ENCODE measurements around the gene GATD1. TPM values are rescaled to one million over a fixed set of nuclear protein-coding genes. Genes with fewer than 3 reads are reported as not detected.
A peak's percentile ranks its signal among the peaks of the same experiment; 100 is the strongest.

Gene GATD1
- total RNA-seq, 1 experiment from 2014 or later = 43.6 TPM

DNA sequence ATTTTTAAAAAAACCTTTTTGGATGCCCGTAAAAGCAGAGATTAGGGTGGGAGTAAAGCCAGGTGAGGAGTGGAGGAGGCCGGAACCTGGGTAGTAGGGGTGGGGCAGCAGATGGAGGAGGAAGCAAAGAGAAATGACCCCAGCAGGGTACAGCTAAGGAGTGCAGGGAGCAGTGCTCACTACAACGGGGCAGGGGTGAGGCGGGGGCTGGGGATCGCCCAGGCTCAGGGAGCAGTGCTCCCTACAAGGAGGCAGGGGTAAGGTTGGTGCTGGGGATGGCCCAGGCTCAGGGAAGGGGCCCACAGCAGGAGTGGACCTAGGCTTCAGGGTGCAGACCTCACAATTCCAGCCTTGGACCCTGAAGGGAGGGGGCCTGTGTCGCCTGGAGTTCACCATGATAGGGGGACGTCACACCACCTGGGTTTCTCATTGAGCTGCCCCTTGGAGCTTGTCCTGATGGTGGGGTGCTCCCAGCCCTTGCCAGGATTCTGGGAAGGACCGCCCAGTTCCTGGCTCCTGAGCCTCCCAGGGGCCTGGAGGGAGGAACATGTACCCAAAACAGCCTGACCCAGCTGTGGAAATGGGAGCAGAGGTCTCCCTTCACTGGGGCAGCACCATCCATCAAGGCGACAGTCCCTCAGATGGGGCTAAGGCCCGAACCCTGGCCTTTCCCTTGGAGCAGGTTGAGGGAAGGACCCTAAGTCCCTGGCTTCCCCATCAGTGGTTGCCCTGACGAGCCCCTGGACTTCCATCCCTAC is 38.6 kb upstream of the GATD1 start:
- Histone ChIP-seq H3K4me3 (ENCODE audit: low read length) (no peak overlapping the region), H4K20me1 (ENCODE audit: insufficient read depth, low read depth, low read length) (peaks cover 31% of the 10 kb centered on the region), H3K79me2 (ENCODE audit: low read length) (peaks cover 18% of the 10 kb centered on the region), H3K9me2 (replicated peaks; ENCODE audit: insufficient read depth, low read length) (no peaks in the 10 kb centered on the region), H3K4me1 (ENCODE audit: low read length) (peaks cover 22% of the 10 kb centered on the region), H3K27ac (ENCODE audit: low read length) (no peak overlapping the region), H3K27me3 (ENCODE audit: low read length) (no peaks in the 10 kb centered on the region), H3K4me2 (ENCODE audit: low read depth, low read length, poor library complexity, severe bottlenecking) (no peak overlapping the region), H3K9me3 (ENCODE audit: low read length) (no peaks in the 10 kb centered on the region), H3K9ac (ENCODE audit: low read length) (no peak overlapping the region), H3K36me3 (ENCODE audit: insufficient read depth, low read length) (peaks cover 27% of the 10 kb centered on the region; the same call in 1 of the 2 replicates), H2AFZ (ENCODE audit: low read length) (no peak overlapping the region)
- no peak for DNase-seq

DNA sequence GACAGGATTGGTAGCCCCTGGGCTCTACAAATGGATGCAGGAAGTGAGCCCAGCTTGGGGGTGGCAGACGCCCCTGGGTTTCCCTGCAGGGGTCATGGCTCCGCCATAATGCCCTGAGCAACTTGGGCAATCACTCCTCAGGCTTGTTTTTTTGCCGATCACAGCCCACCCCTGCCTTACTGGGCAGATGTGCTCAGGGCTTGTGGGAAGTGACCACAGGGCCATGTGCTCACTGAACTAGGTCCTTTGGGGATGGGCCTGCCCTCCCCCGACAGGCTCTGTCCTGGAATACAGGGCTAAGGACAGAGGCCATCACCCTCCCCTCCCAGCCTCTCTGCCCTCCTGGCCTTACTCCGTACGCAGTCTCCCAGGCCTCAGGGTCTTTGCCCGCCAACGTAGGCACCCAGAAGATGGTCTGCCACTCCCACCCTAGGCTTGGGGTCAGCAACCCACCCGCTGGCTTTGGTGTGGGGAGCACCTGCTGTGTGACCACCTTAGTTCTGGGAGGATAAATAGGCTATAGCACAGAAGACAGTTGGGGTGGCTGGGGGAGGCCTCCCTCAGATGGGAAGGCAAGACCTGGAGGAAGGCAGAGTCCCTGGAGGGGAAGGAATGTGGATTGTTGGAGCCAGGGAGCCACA is 36.3 kb upstream of the GATD1 start:
- Histone ChIP-seq H3K9ac (ENCODE audit: low read length) (no peak overlapping the region), H3K4me3 (ENCODE audit: low read length) (no peak overlapping the region), H3K27me3 (ENCODE audit: low read length) (no peaks in the 10 kb centered on the region), H3K79me2 (ENCODE audit: low read length) (peaks cover 29% of the 10 kb centered on the region), H2AFZ (ENCODE audit: low read length) (no peak overlapping the region), H3K4me2 (ENCODE audit: low read depth, low read length, poor library complexity, severe bottlenecking) (no peak overlapping the region), H3K9me3 (ENCODE audit: low read length) (no peaks in the 10 kb centered on the region), H3K4me1 (ENCODE audit: low read length) (peaks cover 14% of the 10 kb centered on the region), H3K9me2 (replicated peaks; ENCODE audit: insufficient read depth, low read length) (no peaks in the 10 kb centered on the region), H3K36me3 (ENCODE audit: insufficient read depth, low read length) (peaks cover 31% of the 10 kb centered on the region; the same call in 1 of the 2 replicates), H3K27ac (ENCODE audit: low read length) (no peak overlapping the region), H4K20me1 (ENCODE audit: insufficient read depth, low read depth, low read length) (peaks cover 34% of the 10 kb centered on the region)
- DNase-seq = no peak

DNA sequence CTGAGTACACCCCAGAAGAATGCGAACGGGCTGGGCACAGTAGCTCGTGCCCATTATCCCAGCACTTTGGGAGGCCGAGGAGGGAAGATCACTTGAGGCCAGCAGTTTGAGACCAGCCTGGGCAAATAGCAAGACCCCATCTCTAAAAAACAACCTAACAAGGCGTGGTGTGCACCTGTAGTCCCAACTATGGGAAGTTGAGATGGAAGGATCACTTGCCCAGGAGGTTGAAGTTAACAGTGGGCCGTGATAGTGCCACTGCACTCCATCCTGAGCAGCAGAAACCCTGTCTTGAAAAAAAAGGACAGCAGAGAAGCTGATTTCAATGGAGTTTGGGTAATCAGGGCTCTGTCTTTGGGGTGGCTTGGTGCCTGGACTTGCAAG is 35.8 kb upstream of the GATD1 start:
- DNase-seq = no peak
- Histone ChIP-seq H2AFZ (ENCODE audit: low read length) (no peak overlapping the region), H3K9ac (ENCODE audit: low read length) (no peak overlapping the region), H3K4me3 (ENCODE audit: low read length) (no peak overlapping the region), H3K27me3 (ENCODE audit: low read length) (no peaks in the 10 kb centered on the region), H3K9me3 (ENCODE audit: low read length) (no peaks in the 10 kb centered on the region), H3K4me1 (ENCODE audit: low read length) (peaks cover 19% of the 10 kb centered on the region), H3K79me2 (ENCODE audit: low read length) (peaks cover 34% of the 10 kb centered on the region), H3K9me2 (replicated peaks; ENCODE audit: insufficient read depth, low read length) (no peaks in the 10 kb centered on the region), H4K20me1 (ENCODE audit: insufficient read depth, low read depth, low read length) (peaks cover 34% of the 10 kb centered on the region), H3K27ac (ENCODE audit: low read length) (no peak overlapping the region), H3K36me3 (ENCODE audit: insufficient read depth, low read length) (peaks cover 31% of the 10 kb centered on the region; the same call in 1 of the 2 replicates), H3K4me2 (ENCODE audit: low read depth, low read length, poor library complexity, severe bottlenecking) (no peak overlapping the region)

DNA sequence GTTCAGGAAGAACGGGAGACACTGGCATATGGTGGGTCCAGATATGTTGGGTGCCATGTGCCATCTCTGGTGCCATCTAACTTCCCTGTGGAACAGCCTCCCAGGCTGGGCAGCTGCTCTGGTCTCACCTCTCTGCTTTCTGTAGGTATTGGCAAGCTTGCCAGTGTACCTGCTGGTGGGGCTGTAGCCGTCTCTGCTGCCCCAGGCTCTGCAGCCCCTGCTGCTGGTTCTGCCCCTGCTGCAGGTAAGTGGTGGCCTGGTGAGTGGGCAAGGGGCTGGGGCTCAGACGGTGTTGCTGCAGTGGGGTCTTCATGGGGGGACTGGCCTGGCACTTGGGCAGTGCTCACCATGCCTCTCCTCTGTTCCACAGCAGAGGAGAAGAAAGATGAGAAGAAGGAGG is 35.1 kb upstream of the GATD1 start:
- DNase-seq = no peak
- no peaks in the 10 kb centered on the region for H3K9me3 ChIP-seq (ENCODE audit: low read length)
- no peak overlapping the region for H3K4me2 ChIP-seq (ENCODE audit: low read depth, low read length, poor library complexity, severe bottlenecking)
- peaks cover 34% of the 10 kb centered on the region for H4K20me1 ChIP-seq (ENCODE audit: insufficient read depth, low read depth, low read length)
- H3K4me3 ChIP-seq (ENCODE audit: low read length) = no peak overlapping the region
- H2AFZ ChIP-seq (ENCODE audit: low read length) = no peak overlapping the region
- no peaks in the 10 kb centered on the region for H3K9me2 ChIP-seq (replicated peaks; ENCODE audit: insufficient read depth, low read length)
- H3K79me2 ChIP-seq (ENCODE audit: low read length) = peaks cover 40% of the 10 kb centered on the region
- peaks cover 31% of the 10 kb centered on the region; the same call in 1 of the 2 replicates for H3K36me3 ChIP-seq (ENCODE audit: insufficient read depth, low read length)
- H3K9ac ChIP-seq (ENCODE audit: low read length) = no peak overlapping the region
- no peak overlapping the region for H3K27ac ChIP-seq (ENCODE audit: low read length)
- H3K4me1 ChIP-seq (ENCODE audit: low read length) = peaks cover 24% of the 10 kb centered on the region
- H3K27me3 ChIP-seq (ENCODE audit: low read length) = no peaks in the 10 kb centered on the region

DNA sequence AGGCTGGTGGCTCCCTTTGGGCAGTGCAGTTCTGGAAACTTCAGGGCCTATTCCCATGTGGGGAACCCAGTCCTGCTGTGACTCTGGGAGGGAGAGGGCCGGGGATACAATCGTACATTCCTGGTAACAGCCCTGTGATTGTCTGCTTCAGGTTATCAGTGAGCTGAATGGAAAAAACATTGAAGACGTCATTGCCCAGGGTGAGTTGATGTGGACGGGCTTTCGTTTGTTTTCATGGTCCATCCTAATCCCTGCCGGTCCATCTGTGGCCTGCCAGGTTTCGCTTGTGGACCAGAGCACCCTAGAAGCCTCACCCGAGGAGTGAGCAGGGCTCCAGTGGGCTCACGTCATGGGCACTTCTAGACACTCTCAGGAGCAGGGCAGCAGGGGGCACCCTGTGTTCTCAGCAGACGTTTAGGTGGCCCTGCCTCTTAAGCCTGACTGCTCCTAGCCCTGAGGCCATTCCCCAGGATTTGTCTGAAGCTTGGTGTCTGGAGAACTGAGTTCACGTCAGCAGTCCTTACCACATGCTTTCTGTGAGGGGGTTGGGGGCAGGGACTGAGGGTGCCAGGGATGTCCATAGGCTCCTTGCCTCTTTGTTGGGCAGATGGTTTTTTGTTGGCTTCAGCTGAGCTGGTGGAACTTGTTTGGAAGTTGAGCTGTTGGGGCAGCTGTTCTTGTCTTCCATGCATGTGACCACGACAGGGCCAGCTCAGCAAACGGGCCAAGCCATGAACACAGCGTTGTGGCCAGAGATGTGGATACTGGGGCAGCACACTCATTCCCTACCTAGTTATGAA is 34.4 kb upstream of the GATD1 start:
- Histone ChIP-seq H3K27ac (ENCODE audit: low read length) (peak overlapping the region; percentile 75; the same call in 1 of the 2 replicates), H3K9ac (ENCODE audit: low read length) (peak overlapping the region; percentile 85), H3K36me3 (ENCODE audit: insufficient read depth, low read length) (peaks cover 31% of the 10 kb centered on the region; the same call in 1 of the 2 replicates), H3K9me2 (replicated peaks; ENCODE audit: insufficient read depth, low read length) (no peaks in the 10 kb centered on the region), H3K4me2 (ENCODE audit: low read depth, low read length, poor library complexity, severe bottlenecking) (peak overlapping the region; percentile 92), H4K20me1 (ENCODE audit: insufficient read depth, low read depth, low read length) (peaks cover 34% of the 10 kb centered on the region), H3K4me1 (ENCODE audit: low read length) (peaks cover 24% of the 10 kb centered on the region), H2AFZ (ENCODE audit: low read length) (no peak overlapping the region), H3K4me3 (ENCODE audit: low read length) (peak overlapping the region; percentile 87), H3K79me2 (ENCODE audit: low read length) (peaks cover 40% of the 10 kb centered on the region), H3K9me3 (ENCODE audit: low read length) (no peaks in the 10 kb centered on the region), H3K27me3 (ENCODE audit: low read length) (no peaks in the 10 kb centered on the region)
- no peak for DNase-seq

DNA sequence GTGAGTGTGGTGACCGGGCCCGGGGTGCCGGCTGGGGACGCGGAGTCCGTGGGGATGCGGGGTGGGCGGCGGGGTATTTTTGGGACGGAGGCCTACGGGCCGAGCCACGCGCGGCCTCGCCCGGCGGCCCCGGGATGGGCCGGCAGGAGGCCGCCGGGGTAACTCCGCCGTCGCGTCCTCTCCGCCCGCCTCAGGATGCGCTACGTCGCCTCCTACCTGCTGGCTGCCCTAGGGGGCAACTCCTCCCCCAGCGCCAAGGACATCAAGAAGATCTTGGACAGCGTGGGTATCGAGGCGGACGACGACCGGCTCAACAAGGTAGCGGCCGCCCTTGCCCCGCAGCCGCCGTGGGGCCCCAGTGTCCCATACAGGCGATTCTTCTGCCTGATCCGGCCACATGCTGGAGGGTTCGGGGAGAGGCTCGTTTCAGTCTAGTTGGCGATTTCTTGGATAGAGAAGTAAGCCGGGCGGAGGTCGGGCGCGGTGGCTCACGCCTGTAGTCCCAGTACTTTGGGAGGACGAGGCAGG is 32.8 kb upstream of the GATD1 start:
- Histone ChIP-seq H3K9me2 (replicated peaks; ENCODE audit: insufficient read depth, low read length) (no peaks in the 10 kb centered on the region), H3K27ac (ENCODE audit: low read length) (peak overlapping the region; percentile 75), H3K4me1 (ENCODE audit: low read length) (peaks cover 33% of the 10 kb centered on the region), H3K4me3 (ENCODE audit: low read length) (peak overlapping the region; percentile 87), H2AFZ (ENCODE audit: low read length) (no peak overlapping the region), H3K9ac (ENCODE audit: low read length) (peak overlapping the region; percentile 85), H3K4me2 (ENCODE audit: low read depth, low read length, poor library complexity, severe bottlenecking) (peak overlapping the region; percentile 92), H4K20me1 (ENCODE audit: insufficient read depth, low read depth, low read length) (peaks cover 34% of the 10 kb centered on the region), H3K27me3 (ENCODE audit: low read length) (no peaks in the 10 kb centered on the region), H3K79me2 (ENCODE audit: low read length) (peaks cover 40% of the 10 kb centered on the region), H3K36me3 (ENCODE audit: insufficient read depth, low read length) (peaks cover 31% of the 10 kb centered on the region; the same call in 1 of the 2 replicates), H3K9me3 (ENCODE audit: low read length) (no peaks in the 10 kb centered on the region)
- peak; percentile 63 for DNase-seq

DNA sequence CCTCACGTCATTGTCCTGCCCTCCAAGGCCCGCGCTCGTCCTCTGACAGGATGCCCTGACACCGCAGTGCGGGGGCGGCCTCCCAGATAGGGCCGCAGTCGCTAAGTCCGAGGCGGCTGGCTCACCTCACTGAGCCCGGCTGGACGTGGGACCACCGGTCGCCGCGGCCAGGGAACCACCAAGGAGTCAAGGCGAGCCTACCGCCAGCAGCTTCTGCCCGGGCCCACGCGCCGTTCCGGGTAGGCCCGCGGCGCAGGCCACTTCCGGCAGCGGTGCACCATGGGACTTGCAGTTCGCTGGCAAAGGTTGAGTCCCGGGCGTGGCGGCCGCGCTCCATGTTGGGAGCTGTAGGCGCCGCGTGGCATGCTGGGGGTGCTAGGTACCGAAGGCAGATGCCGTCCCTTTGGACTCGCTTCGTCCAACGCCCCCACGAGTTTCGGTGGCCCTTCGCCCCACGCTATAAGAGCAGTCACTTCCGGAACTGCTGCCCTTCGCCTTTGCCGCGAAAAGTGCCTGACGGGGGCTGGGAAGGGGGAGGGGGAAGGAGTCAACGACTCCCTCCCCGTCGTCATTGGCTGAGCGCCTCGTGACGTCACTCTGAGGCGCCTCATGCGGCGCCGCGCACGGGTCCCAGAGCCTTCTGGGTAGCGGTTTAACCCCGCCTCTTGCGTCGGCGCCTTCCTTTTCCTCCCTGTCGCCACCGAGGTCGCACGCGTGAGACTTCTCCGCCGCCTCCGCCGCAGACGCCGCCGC is 32.2 kb upstream of the GATD1 start, which contains the start of gene RPLP2:
TSS of gene RPLP2 (plus strand) at position 681 of the 753 bp plus-strand sequence. CDS start 268 bp downstream, outside the sequence.
- H3K27me3 ChIP-seq (ENCODE audit: low read length) = no peaks in the 10 kb centered on the region
- peak within 1 kb of the TSS; percentile 75 for H3K27ac ChIP-seq (ENCODE audit: low read length)
- peak within 1 kb of the TSS; percentile 87 for H3K4me3 ChIP-seq (ENCODE audit: low read length)
- peak within 1 kb of the TSS; percentile 93; the same call in 1 of the 2 replicates for H2AFZ ChIP-seq (ENCODE audit: low read length)
- peaks cover 34% of the 10 kb centered on the region for H4K20me1 ChIP-seq (ENCODE audit: insufficient read depth, low read depth, low read length)
- no peaks in the 10 kb centered on the region for H3K9me2 ChIP-seq (replicated peaks; ENCODE audit: insufficient read depth, low read length)
- peaks cover 31% of the 10 kb centered on the region; the same call in 1 of the 2 replicates for H3K36me3 ChIP-seq (ENCODE audit: insufficient read depth, low read length)
- H3K79me2 ChIP-seq (ENCODE audit: low read length) = peaks cover 40% of the 10 kb centered on the region
- H3K9ac ChIP-seq (ENCODE audit: low read length) = peak within 1 kb of the TSS; percentile 85
- H3K4me2 ChIP-seq (ENCODE audit: low read depth, low read length, poor library complexity, severe bottlenecking) = peak within 1 kb of the TSS; percentile 92
- no peaks in the 10 kb centered on the region for H3K9me3 ChIP-seq (ENCODE audit: low read length)
- peaks cover 36% of the 10 kb centered on the region for H3K4me1 ChIP-seq (ENCODE audit: low read length)
- peak; percentile 99 for DNase-seq

All from Karpas-422 (cell line).